WTC11 (cell line): ENCODE measurements around the gene CTIF. TPM values are rescaled to one million over a fixed set of nuclear protein-coding genes. Genes with fewer than 3 reads are reported as not detected.

Experiments used
- ATAC-seq: fragments of 200-7000 bp; cut with Tn5 transposase; 2 replicates; pipeline ENCODE4 v1.10.0; 2021; ENCODE audit warnings: mild to moderate bottlenecking, moderate library complexity
- CTCF ChIA-PET: fragments of 300-600 bp; sonication (Branson Sonifier 250); formaldehyde crosslinking; loops from one replicate; lab custom pipeline; 2021; ENCODE audit warnings: antibody characterized with exemption; lab: Charles Lee
- POLR2A ChIA-PET: fragments of 350-600 bp; sonication (Branson Sonifier 250); formaldehyde crosslinking; loops from one replicate; lab custom pipeline; 2021; ENCODE audit warnings: antibody characterized with exemption; lab: Charles Lee
- DNase-seq: peaks from one replicate; pipeline ENCODE4 v3.0.0; 2021; ENCODE audit warnings: low spot score
- H3K27ac Mint-ChIP-seq: 2 replicates; pipeline ENCODE4 v1.8.0; 2021; ENCODE audit warnings: mixed read lengths
- H3K27me3 Mint-ChIP-seq: 2 replicates; pipeline ENCODE4 v1.8.0; 2021; ENCODE audit warnings: low read depth, mild to moderate bottlenecking, moderate library complexity, mixed read lengths
- H3K36me3 Mint-ChIP-seq: 2 replicates; pipeline ENCODE4 v1.8.0; 2021; ENCODE audit warnings: mixed read lengths
- H3K4me1 Mint-ChIP-seq: 2 replicates; pipeline ENCODE4 v1.8.0; 2022; ENCODE audit warnings: mixed read lengths
- H3K4me3 Mint-ChIP-seq: 2 replicates; pipeline ENCODE4 v1.8.0; 2021; ENCODE audit warnings: mild to moderate bottlenecking, moderate library complexity, mixed read lengths
- H3K9me3 Mint-ChIP-seq: 2 replicates; pipeline ENCODE4 v1.8.0; 2021; ENCODE audit warnings: mixed read lengths
- ARID4B ChIP-seq: sonication (generic); formaldehyde crosslinking; IDR thresholded peaks from 2 replicates; pipeline ENCODE4 v1.8.0; 2023; ENCODE audit warnings: missing genetic modification reagents, mild to moderate bottlenecking, borderline replicate concordance
- ATF2 ChIP-seq: sonication (generic); formaldehyde crosslinking; IDR thresholded peaks from 2 replicates; pipeline ENCODE4 v1.8.1; 2022; ENCODE audit warnings: low read depth, missing genetic modification reagents, borderline replicate concordance
- E2F5 ChIP-seq: sonication (generic); formaldehyde crosslinking; IDR thresholded peaks from 2 replicates; pipeline ENCODE4 v1.8.1; 2022; ENCODE audit warnings: mild to moderate bottlenecking, moderate library complexity, missing genetic modification reagents
- ERG ChIP-seq: fragments of 250-450 bp; sonication (Bioruptor Pico); IDR thresholded peaks from 2 replicates; pipeline ENCODE4 v1.8.0; 2021; ENCODE audit warnings: mild to moderate bottlenecking
- ESRRA ChIP-seq: sonication (generic); formaldehyde crosslinking; IDR thresholded peaks from 2 replicates; pipeline ENCODE4 v1.8.1; 2022; ENCODE audit warnings: mild to moderate bottlenecking, missing genetic modification reagents, borderline replicate concordance
- ETV6 ChIP-seq: sonication (generic); formaldehyde crosslinking; IDR thresholded peaks from 2 replicates; pipeline ENCODE4 v1.8.1; 2022; ENCODE audit warnings: mild to moderate bottlenecking, missing genetic modification reagents
- GRHL2 ChIP-seq: fragments of 250-450 bp; sonication (Bioruptor Pico); IDR thresholded peaks from 2 replicates; pipeline ENCODE4 v1.8.0; 2022; ENCODE audit warnings: mild to moderate bottlenecking, moderate library complexity; ENCODE audit not compliant: insufficient replicate concordance, severe bottlenecking
- GTF2I ChIP-seq: fragments of 250-450 bp; sonication (Bioruptor Pico); conservative IDR thresholded peaks from 2 replicates; pipeline ENCODE4 v1.4.0; 2021; ENCODE audit warnings: mild to moderate bottlenecking
- JAZF1 ChIP-seq: fragments of 250-450 bp; sonication (Bioruptor Pico); IDR thresholded peaks from 2 replicates; pipeline ENCODE4 v1.9.0; 2021; ENCODE audit warnings: moderate library complexity, mild to moderate bottlenecking, inconsistent platforms
- MAX ChIP-seq: sonication (generic); formaldehyde crosslinking; IDR thresholded peaks from 2 replicates; pipeline ENCODE4 v1.8.0; 2022; ENCODE audit warnings: mild to moderate bottlenecking, missing genetic modification reagents
- MLX ChIP-seq: sonication (generic); formaldehyde crosslinking; IDR thresholded peaks from 2 replicates; pipeline ENCODE4 v1.8.1; 2023; ENCODE audit warnings: mild to moderate bottlenecking, missing genetic modification reagents, moderate library complexity
- MYBL2 ChIP-seq: sonication (generic); formaldehyde crosslinking; IDR thresholded peaks from 2 replicates; pipeline ENCODE4 v1.8.1; 2023; ENCODE audit warnings: mild to moderate bottlenecking, moderate library complexity, missing genetic modification reagents
- NFYB ChIP-seq: sonication (generic); formaldehyde crosslinking; conservative IDR thresholded peaks from 2 replicates; pipeline ENCODE4 v1.8.0; 2022; ENCODE audit warnings: low read depth, missing genetic modification reagents
- NR2C2 ChIP-seq: sonication (generic); formaldehyde crosslinking; IDR thresholded peaks from 2 replicates; pipeline ENCODE4 v1.8.0; 2022; ENCODE audit warnings: mild to moderate bottlenecking, missing genetic modification reagents
- NR3C1 ChIP-seq: sonication (generic); formaldehyde crosslinking; conservative IDR thresholded peaks from 2 replicates; pipeline ENCODE4 v1.8.1; 2023; ENCODE audit warnings: low read depth, mild to moderate bottlenecking, missing genetic modification reagents
- OVOL2 ChIP-seq: fragments of 250-450 bp; sonication (Bioruptor Pico); IDR thresholded peaks from 2 replicates; pipeline ENCODE4 v1.9.0; 2021; ENCODE audit warnings: mild to moderate bottlenecking, borderline replicate concordance
- ZNF121 ChIP-seq: sonication (generic); formaldehyde crosslinking; IDR thresholded peaks from 2 replicates; pipeline ENCODE4 v1.8.0; 2023; ENCODE audit warnings: missing genetic modification reagents
- ZNF263 ChIP-seq: sonication (generic); formaldehyde crosslinking; IDR thresholded peaks from 2 replicates; pipeline ENCODE4 v1.8.1; 2022; ENCODE audit warnings: low read depth, mild to moderate bottlenecking, moderate library complexity, missing genetic modification reagents
- ZNF416 ChIP-seq: fragments of 250-450 bp; sonication (Bioruptor Pico); IDR thresholded peaks from 2 replicates; pipeline ENCODE4 v1.9.0; 2021; ENCODE audit warnings: mild to moderate bottlenecking, inconsistent platforms
- ZNF532 ChIP-seq: fragments of 250-450 bp; sonication (Bioruptor Pico); IDR thresholded peaks from 2 replicates; pipeline ENCODE4 v1.9.0; 2021; ENCODE audit warnings: mild to moderate bottlenecking, borderline replicate concordance
- total RNA-seq: library from RNA; stranded (reverse); gene quantifications from 3 replicates; pipeline ENCODE4 v1.2.3, GENCODE V29; 2021

CTIF gene
- total RNA-seq, 1 experiment from 2014 or later, result 28.5 TPM

GRCh38 chr18:48791636-48792105 lies 252.8 kb downstream of the CTIF start:
- no peak for ATAC-seq
- CTCF ChIA-PET, result interaction anchor here (0.7 to 1.0 kb wide), 2 partner anchors 16 to 346 kb away, joined by 3 read pairs; no protein-coding TSS in a partner anchor
- H3K4me1 Mint-ChIP-seq, result no peaks in the 10 kb centered on the region
- no peaks in the 10 kb centered on the region for H3K9me3 Mint-ChIP-seq
- no peaks in the 10 kb centered on the region for H3K27me3 Mint-ChIP-seq
- H3K4me3 Mint-ChIP-seq, result no peak overlapping the region
- H3K36me3 Mint-ChIP-seq, result no peaks in the 10 kb centered on the region
- POLR2A ChIA-PET, result interaction anchor here (0.6 kb wide), 1 partner anchor 209 kb away, joined by 3 read pairs; no protein-coding TSS in a partner anchor
- H3K27ac Mint-ChIP-seq, result no peak overlapping the region
- DNase-seq, result no peak
- no peak for TF ChIP-seq ATF2
- TF ChIP-seq NFYB (CRISPR knock-in tag), result no peak
- no peak for TF ChIP-seq ETV6
- no peak for TF ChIP-seq ESRRA
- no peak for TF ChIP-seq GRHL2 (CRISPR knock-in tag)
- no peak for TF ChIP-seq MYBL2 (CRISPR knock-in tag)
- TF ChIP-seq OVOL2, result no peak
- no peak for TF ChIP-seq E2F5 (CRISPR knock-in tag)
- TF ChIP-seq ERG (CRISPR knock-in tag), result no peak
- no peak for TF ChIP-seq ZNF416 (CRISPR knock-in tag)
- no peak for TF ChIP-seq JAZF1 (CRISPR knock-in tag)
- no peak for TF ChIP-seq ZNF263 (CRISPR knock-in tag)
- no peak for TF ChIP-seq GTF2I
- TF ChIP-seq MLX (CRISPR knock-in tag), result no peak
- TF ChIP-seq NR3C1 (CRISPR knock-in tag), result no peak
- TF ChIP-seq NR2C2 (CRISPR knock-in tag), result no peak
- TF ChIP-seq ZNF532 (CRISPR knock-in tag), result no peak
- TF ChIP-seq, all 79 proteins: peak for 0

- no peaks in the 10 kb centered on the region for H3K4me1 Mint-ChIP-seq
- DNase-seq, result no peak
- no peaks in the 10 kb centered on the region for H3K36me3 Mint-ChIP-seq
- no peak for ATAC-seq
- ChIA-PET CTCF (no interaction called here), POLR2A (no interaction called here)
- H3K4me3 Mint-ChIP-seq, result no peak overlapping the region
- no peaks in the 10 kb centered on the region for H3K9me3 Mint-ChIP-seq
- no peaks in the 10 kb centered on the region for H3K27me3 Mint-ChIP-seq
- H3K27ac Mint-ChIP-seq, result no peak overlapping the region
- TF ChIP-seq ZNF121 (CRISPR knock-in tag), result no peak
- TF ChIP-seq ARID4B (CRISPR knock-in tag), result no peak
- TF ChIP-seq MAX (CRISPR knock-in tag), result no peak
Measured at GRCh38 chr18:48792141-48792540, 253.3 kb downstream of the CTIF start.
